ENCODE measurements around the gene OLFML2A.

The OLFML2A gene

DNA sequence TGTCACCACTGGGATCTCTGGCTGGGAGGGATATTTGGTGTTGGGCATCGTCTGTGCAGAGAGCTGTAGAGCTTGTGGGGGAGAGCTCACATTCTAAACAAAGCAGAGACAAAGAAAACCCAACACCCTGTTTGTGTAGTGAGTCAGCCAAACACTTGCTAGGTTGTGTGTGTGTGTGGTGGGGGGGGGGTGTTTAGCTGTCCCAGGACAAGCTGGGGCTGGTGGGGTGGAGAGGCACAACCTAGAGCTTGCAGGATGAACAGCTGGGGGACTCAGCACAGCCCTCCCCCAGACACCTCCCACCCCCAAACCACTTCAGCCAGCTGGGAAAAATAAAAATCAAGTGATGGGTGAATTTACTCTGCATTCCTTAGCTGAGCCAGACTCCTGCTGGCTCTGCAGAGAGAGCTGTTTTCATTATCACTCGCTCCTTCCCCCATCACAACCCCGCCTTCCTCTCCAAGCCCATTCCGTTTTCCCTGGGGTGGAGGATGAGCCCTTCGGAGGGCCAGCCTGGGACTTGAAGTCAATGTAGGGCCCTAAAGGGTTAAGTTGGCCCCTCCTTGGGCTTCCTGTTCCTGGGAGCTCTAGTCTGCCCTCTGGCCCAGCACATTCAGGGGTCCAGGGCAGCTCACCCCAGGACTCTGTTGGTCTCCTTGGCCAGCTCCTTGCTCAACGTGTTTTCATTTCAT, 2.6 kb downstream of the OLFML2A start:
- DNase-seq, result no peak

DNA sequence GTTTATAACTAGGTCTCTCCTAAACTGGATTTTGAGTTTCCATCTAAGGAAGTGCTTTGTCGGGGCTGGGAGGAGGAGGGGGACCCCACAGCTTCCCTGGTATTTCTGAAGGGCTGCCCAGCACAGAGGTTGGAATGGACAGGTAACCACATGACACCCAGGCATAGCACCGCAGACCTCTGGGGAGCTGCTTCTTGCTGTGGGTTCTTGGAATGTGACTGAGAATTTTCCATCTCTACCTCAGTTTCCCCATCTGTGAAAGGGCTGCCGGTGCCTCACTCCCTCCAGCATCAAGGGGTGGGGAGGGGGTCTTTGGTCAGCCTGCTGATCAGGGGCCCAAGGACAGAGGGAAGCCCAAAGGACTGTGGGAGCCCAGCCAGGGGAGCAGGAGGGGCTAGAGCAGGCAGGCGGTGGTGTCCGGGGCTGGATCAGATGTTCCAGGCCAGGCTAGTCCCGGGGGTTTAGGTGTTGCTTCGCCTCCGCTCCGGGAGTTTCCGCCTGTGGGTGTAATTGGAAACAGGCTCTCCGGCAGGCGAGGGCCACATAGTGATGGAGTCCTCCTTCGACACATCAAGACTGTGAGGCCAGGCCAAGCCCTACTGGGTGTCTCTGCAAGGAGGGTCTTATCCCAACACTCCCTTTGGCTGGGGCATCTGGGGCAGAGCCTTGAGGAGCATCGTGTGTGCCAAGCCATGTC, 3.3 kb downstream of the OLFML2A start:
- no peak for DNase-seq

DNA sequence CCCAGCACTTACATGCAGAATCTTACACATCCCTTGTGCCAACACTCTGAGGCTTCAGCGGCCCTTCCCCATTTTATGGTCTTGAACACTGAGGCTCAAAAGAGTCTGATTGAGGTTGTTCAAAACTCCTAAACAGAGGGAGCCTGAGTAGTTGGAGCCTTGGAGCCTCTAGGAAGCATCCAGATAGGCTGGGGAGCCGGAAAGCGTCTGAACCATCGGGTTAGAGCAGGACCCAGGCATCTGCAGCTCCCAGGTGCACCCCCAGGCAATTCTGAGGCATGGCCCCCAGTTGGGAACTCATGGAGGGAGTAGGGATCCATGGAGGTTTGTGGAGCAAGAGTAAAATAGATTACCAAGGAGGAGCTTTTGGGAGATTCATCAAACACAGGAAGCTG, 3.8 kb downstream of the OLFML2A start:
- DNase-seq, result no peak

DNA sequence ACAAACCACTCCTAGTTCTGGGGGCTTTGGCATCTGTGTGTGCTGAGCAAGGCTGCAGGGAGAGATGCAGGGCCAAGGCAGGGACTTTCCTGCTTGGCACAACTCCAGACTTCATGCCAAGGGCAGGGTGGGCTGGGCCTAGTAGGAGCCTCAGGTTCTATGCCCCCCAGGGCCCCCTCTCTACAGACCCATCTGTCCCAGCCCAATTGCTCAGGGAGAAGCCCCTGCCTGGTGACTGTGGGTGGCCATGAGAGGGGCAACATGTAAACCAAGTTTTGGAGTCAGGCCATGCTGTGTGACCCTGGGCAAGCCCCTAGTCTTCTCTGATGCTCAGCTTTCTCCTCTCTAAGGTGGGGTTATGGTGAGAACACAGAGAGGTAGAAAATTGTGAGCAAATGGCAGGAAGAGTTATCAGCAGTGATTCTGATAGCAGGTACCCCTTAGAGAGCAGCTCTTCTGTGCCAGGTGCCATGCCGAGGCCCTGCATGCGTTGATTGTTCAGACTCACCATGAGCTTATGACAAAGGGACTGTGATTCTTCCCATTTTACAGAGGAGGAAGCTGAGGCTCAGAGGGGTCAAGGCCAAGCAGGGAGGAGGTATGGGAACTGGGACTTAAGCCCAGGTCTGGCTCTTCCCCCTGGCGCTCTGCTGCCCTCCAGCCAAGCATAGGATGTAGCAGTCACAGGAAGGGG, 5.2 kb downstream of the OLFML2A start:
- no peak for DNase-seq

DNA sequence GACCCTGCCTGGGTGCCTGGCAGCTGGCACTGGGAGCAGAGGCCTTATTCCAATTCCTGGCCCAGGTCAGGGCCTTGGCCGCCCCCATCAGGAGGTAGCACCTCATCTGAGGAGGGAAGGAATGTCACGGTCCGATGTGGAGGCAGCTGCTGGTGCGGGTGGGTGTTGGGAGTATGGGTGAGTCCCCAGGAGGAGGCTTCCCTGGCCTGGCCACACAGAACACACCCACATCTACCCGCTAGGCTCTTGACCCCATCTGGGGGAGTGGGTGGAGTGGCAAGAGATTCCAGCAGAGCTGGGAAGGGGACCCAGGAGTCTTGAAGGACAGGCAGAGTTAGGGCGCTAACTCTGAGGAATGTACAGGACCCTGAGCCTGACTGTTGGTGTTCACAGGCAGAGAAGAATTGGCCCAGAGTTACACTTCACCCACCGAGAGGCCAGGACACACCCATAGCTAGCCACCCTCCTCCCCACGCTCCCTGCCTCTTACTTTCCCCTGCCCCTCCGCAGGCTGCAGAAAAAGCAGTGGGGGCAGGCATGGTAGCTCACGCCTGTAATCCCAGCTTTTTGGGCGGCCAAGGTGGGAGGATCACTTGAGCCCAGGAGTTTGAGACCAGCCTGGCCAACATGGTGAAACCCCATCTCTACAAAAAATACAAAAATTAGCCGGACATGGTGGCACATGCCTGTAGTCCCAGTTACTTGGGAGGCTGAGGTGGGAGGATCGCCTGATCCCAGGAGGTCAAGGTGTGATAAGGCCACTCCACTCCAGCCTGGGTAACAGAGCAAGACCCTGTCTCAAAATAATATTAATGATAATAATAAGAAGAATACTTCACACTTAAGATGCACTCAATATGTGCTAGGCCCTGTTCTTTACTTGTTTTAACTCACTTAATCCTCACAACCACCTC, 6.0 kb downstream of the OLFML2A start:
- DNase-seq, result no peak

GRCh38 chr9:124783830-124784229, 6.9 kb downstream of the OLFML2A start:
- DNase-seq, result no peak

GRCh38 chr9:124784509-124784908, 7.6 kb downstream of the OLFML2A start:
- no peak for DNase-seq

DNA sequence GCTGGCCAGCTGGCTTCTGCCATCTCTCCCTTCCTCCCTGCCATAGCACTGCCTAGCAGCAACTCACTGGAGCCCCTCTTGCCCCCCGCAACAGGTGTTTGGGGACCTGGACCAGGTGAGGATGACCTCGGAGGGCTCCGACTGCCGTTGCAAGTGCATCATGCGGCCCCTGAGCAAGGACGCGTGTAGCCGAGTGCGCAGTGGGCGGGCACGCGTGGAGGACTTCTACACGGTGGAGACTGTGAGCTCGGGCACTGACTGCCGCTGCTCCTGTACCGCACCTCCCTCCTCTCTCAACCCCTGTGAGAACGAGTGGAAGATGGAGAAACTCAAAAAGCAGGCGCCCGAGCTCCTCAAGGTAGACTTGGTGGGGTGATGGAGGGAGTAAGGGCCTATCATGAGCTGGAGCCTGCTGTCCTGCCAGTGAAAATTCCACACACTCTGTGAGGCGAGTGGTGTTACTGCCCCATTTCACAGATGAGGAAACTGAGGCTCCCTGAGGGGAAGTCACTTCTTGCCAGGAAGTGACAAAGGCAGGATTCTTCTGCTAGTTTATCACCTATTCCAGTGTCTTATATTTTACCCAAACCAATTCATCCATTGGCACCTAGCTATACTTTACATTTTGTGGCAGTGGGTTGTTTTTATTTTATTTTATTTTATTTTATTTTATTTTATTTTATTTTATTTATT, 10.1 kb downstream of the OLFML2A start:
- DNase-seq, result no peak

GRCh38 chr9:124788542-124789217, 11.7 kb downstream of the OLFML2A start:
- DNase-seq, result no peak

- DNase-seq, result no peak
These were observed 12.6 kb downstream of the OLFML2A start for GRCh38 chr9:124789531-124789930.

GRCh38 chr9:124790301-124790700, 13.4 kb downstream of the OLFML2A start:
- DNase-seq, result no peak

DNA sequence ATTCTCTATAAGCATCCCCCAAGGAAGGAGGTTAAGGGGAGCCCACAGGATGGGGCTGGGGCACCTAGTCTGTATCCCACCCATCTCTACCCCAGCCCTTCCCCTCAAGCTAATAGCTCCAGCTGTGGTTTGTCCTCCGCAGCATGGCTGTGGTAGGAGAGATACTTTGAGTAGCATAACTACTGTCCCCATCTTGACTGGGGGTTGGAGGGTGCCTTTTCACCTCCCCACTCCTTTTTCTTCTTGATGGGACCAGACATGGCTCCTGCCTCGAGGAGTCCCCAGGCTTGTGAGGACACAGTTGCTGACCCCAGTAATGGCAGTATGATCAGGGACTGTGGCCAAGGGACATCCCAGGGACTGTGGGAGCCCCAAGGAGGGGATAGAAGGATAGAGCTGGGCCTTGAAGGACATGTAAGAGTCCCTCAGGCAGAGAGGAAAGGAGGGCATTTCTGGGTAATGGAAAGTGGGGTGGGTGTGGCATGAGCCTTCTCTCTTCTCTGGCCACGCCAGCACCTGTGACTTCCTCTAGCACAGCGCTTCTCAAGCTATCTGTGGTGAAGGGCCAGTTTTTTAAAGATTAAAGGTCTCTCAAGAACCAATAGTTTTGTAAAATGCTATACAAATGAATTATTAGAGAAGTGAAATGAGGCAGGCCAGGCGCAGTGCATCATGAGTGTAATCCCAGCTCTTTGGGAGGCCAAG, 14.0 kb downstream of the OLFML2A start:
- no peak for DNase-seq

DNA sequence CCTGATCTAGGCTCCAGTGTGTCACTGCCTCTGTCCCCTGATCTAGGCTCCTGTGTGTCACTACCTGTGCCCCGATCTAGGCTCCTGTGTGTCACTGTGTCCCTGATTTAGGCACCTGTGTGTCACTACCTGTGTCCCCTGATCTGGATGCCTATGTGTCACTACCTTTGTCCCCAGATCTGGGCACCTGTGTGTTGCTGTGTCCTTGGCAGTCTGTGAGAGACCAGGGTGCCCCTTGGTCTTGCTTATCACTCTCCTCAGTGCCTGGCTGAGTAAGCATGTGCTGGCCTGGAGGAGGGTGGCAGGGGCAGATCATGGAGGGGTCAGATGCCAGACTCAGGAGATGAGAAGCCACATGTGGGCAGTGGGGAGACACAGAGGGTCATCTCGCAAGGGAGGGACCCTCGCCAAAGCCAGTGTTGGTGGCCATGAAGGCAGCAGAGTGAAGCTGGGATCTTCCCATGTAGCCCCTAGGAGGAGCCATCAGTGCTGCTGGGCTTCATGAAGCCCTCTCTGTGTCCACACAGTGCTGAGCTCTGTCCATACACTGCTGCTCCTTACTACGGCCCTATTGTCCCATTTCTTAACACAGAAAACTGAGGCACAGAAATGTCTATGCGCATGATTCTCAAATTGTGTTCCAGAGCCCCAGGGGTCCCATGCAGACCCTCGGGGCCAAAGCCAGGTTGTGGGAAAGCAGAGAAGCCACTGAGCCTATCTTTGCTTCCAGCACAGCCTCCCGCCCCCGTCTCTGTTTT, 15.5 kb downstream of the OLFML2A start:
- no peak for DNase-seq

GRCh38 chr9:124793015-124793541, 16.1 kb downstream of the OLFML2A start:
- DNase-seq, result no peak

- no peak for DNase-seq
These were observed 18.1 kb downstream of the OLFML2A start for GRCh38 chr9:124794902-124795491.

- DNase-seq, result no peak
These were observed 19.0 kb downstream of the OLFML2A start for GRCh38 chr9:124795881-124796431.

DNA sequence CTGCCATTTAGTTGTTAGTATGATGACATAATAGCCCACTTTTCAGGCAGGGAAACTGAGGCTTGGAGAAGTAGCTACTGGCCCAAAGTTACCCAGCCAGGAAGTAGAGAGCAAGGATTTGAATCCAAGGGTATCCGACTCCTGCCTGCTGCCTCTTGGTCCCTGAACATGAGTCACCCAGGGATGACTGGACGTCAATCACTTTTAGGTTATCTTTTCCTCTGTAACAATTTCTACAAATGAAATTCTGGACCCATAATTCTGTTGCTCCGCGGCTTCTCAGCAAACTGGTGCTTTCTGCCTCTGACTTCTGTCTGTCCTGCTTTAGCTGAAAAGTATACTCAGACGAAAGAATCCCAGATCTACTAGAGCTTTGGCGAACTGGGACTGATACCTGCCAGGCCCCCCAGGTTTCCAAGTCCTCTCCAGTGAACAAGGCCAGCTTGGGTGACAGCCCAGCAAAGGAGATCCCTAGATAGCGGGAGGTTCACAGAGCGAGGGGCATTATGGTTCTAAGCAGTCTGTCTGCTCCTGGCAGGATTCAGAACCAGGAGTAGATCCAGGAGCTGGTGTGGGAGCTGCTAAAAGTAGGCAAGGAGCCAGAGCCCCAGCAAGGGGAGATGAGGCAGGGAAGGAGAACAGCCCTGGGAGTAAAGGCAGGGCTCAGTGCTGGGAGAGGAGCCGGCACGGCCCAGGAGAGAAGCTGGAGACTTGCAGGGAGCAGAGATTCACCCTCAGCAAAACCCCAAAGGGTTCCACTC, 20.6 kb downstream of the OLFML2A start:
- no peak for DNase-seq

DNA sequence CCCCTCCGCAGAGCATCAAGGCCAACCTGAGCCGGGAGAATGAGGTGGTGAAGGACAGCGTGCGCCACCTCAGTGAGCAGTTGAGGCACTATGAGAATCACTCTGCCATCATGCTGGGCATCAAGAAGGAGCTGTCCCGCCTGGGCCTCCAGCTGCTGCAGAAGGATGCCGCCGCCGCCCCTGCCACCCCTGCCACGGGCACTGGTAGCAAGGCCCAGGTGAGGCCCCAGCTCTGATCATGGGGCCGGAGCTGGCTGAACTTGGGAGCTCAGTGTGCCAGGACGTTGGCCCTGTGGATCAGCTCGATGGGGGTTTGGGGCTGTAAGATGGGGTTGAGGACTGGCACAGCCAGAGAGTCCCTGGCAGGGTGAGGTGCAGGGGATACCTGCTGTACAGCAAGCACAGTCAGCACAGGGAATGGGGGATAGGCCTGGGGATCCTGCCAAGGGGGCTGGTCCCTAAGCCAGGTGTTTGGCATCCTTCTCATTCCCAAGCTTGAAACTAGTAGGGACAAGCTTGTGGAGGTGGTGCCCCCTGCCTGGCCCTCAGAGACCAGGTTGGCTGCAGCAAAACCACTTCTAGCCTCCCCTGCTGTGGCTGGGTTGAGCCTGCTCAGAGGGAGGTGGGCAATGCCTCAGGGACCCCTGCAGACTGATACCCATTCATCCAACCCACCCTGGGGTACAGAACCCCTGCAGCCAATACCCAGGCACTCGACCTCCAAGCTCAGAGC, 22.5 kb downstream of the OLFML2A start:
- DNase-seq, result no peak

All from midbrain (tissue), 1 donor.